Stimulated activated CD4-positive, alpha-beta T cell treated with anti-CD3 and anti-CD28 coated beads, Interleukin-12 subunit alpha, Interleukin-12 subunit beta, amount 100 ng/mL, for 4 hours (primary cell): ENCODE data around the gene ADAMTS20.
"Not testable (repeated sequence)": the region's sequence is repeated elsewhere in the genome, so short reads cannot be mapped to it uniquely, and the experiment has no call there.

Source experiments
- DNase-seq: peaks from one replicate; pipeline ENCODE4 v3.0.0-alpha.2; 2020

The ADAMTS20 gene

GRCh38 chr12:43551971-43552559, at the start of gene ADAMTS20:
ADAMTS20 (minus strand) TSS chr12:43552203; CDS start chr12:43551921, 282 bp downstream.
- no peak for DNase-seq

GRCh38 chr12:43599708-43600107, 47.7 kb upstream of the ADAMTS20 start:
- DNase-seq, result no peak

- no peak for DNase-seq
Observed at GRCh38 chr12:43599066-43599465, 47.1 kb upstream of the ADAMTS20 start.

GRCh38 chr12:43590307-43590706, 38.3 kb upstream of the ADAMTS20 start:
- DNase-seq, result no peak

DNA sequence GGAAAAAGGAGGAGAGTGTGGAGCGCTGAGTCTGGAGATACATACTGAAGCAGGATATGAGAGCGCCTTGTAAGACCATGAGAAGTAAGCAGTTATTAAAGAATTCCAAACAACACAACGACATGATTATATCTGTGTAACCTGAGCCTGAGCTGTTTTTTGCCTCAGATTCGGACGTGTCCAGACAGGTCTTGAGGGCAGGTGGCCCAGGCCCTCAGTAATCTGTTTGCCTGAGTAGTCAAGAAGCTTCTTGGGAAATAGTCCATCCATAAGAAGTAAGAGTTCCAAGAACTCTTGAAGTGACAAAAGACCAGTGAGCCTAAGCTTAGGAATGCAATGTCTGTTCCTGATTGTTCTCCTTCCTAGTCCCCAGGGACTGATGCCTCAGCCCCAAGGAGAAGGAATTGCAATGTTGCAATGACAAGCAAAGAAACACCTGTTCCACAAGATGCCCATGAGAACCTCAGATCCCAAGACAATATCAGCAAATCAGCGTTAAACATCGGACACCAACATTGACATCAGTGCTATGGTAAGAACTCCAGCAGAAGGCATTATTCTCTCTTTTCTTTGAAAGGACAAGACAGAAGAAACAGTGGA, 34.7 kb upstream of the ADAMTS20 start:
- DNase-seq, result no peak

DNA sequence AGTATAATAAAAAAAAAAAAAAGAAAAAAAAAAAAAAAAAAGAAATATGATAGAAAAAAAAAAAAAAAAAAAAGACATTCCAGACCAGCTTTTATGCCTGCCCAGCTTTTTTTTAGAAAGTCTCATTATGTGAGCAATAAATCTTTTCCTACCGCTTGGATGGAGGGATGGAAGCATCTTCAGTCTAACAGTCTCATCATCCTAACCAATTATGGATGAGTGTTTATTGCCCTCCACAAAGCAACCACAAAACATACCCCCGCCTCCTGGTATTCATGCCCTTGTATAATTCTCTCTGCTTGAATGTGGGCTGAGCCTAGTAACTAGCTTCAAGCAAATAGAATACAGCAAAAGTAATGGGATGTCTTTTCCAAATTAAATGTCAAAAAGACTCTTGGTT, 33.7 kb upstream of the ADAMTS20 start:
- DNase-seq, result no peak

- no peak for DNase-seq
Observed at GRCh38 chr12:43580601-43581000, 28.6 kb upstream of the ADAMTS20 start.

DNA sequence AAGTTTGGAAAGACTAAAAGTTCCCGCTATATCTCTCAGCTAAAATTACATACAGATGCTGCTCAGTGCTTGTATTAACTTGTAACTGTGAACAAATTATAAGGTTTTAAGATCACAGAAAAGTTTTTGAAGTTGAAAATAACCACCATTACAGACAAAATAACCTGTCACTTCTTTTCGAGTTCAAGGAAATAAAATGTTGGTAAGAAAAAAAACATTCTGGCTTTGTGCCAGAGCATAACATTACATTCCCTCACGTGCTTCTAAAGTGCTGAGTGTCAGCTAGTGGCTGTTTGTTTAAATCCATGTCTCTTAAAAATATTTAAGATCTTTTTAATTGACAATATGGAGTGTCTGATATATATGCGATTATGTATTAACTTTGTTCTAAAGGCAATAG, 27.2 kb upstream of the ADAMTS20 start:
- no peak for DNase-seq

- DNase-seq, result no peak
Observed at GRCh38 chr12:43578782-43579181, 26.8 kb upstream of the ADAMTS20 start.

DNA sequence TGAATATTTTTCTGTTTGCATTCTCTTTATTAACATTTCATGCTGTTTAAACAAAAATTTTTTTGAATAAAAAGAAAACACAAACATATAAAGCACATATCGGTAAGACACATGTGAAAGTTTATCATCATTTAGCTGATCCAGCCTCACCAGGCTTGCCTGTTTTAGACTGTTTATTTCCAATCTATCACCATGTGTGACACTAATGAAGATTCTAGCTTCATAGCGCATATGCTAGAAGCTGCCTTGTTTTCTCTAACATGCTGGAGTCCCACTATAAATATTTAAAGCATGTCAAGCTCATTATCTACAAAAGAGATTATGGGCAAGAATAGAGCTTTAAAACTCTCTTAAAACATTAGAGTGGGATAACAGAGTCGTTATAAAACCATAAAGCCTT, 25.4 kb upstream of the ADAMTS20 start:
- no peak for DNase-seq

DNA sequence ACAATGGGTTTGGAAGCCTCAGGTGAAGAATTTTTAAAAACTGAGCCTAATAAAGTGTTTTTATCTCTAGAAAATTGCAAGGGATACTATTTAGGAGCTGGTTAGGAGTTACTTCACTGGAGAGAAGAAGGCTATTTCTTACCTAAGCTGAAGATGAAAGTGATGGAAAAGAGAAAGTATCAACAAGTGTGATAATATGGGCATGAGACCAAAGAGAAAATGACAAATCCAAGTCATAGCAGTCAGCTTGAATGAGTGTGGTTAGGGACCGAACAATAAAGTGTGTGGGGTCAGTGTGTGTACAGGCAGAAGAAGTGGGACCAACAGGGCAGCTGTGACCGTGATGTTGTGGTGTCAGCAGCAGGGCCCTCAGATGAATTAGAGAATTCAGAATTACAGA, 24.2 kb upstream of the ADAMTS20 start:
- no peak for DNase-seq

- no peak for DNase-seq
Observed at GRCh38 chr12:43571885-43572284, 19.9 kb upstream of the ADAMTS20 start.

DNA sequence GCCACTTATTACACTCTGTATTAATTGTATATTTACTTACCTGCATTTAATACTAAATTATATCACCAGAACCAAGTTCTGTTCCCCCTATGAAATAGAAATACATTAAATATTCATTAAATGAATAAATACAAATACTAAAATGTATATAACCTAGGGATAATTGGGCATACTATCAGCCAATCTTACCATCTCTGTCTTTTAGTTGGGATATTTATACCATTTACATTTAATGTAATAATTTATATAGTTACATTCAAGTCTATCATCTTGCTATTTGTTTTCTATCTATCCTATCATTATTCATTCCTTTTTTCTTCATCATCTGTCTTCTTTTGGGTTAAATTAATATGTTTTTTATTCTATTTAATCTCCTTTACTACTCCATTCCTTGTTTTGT, 4.1 kb upstream of the ADAMTS20 start:
- DNase-seq, result no peak

- no peak for DNase-seq
Observed at GRCh38 chr12:43551279-43551970, 578 bp downstream of the ADAMTS20 start.

DNA sequence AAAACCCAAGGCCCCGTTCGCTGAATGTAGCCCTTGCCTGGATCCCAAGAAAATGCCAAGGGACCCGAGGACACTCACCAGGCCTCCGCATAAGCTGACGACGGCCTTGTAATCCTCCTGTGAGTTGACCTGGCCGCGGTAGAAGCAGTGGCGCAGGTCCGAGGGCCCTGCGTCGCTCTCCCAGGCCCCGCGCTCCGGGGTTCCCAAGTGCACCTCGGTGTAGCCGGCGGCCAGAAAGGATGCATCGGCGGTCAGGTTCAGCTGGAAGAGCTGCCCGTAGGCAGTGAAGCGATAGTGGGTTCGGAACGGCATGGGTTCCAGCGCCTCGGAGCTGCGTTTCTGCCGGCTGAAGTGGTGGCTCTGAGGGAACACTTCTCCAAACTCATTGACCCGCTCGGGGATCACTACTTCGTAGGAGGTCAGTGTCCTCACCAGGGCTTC, 1.2 kb downstream of the ADAMTS20 start:
- DNase-seq, result no peak

DNA sequence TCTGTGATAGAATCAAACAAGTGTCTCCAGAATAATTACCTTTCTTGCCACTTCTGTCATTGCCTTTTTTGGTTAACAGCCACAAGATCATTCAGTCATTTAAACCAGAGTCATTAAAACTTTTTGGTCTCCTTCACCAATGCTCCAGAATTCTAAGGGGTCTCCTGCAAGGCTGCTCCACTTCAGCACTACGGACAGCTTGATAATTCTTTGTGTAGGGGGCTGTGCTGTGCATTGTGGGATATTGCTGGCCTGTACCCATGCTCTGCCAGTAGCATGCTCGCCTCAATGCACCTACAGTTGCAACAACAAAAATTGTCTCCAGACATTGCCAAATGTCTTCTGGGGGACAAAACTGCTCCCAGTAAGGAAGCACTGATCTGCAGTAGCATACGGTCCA, 7.3 kb downstream of the ADAMTS20 start:
- no peak for DNase-seq

- no peak for DNase-seq
Observed at GRCh38 chr12:43540470-43540869, 11.5 kb downstream of the ADAMTS20 start.

DNA sequence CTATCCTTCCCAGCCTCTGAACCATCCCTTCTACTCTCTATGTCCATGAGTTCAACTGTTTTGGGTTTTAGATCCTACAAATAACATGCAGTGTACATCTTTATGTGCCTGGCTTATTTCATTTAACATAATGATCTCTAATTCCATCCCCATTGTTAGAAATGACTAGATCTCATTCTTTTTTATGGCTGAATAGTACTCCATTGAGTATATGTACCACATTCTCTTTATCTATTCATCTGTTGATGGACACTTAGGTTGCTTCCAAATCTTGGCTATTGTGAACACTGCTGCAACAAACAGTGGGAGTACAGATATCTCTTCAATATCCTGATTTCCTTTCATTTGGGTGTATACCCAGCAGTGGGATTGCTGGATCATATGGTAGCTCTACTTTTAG, 14.3 kb downstream of the ADAMTS20 start:
- DNase-seq, result not testable (repeated sequence)

GRCh38 chr12:43516045-43516444, 36.0 kb downstream of the ADAMTS20 start:
- no peak for DNase-seq

DNA sequence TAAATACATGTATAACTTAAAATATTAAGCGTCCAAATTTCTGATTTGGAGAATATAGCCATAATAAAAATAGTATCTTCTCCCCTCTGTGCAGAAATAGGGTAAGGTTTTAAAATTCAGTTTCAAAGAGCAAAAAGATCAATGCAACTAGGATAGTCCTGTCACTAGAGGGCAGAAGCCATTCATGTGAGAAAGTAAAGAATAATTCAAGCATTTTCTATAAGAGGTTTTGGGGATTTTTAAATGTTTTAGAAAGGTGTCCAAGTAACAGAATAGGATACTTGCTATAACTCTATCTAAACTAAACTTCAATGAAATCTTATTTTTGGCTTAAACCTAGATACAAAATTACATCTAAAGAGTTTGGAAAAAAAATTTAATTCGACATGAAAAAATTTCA, 50.3 kb downstream of the ADAMTS20 start:
- DNase-seq, result no peak

- no peak for DNase-seq
Observed at GRCh38 chr12:43493261-43493797, 58.7 kb downstream of the ADAMTS20 start.

GRCh38 chr12:43482311-43483085, 69.5 kb downstream of the ADAMTS20 start:
- no peak for DNase-seq

- no peak for DNase-seq
Observed at GRCh38 chr12:43480591-43480990, 71.4 kb downstream of the ADAMTS20 start.
